ENCODE results near the gene FUCA2. TPM values are rescaled to one million over a fixed set of nuclear protein-coding genes. Genes with fewer than 3 reads are reported as not detected.

The FUCA2 gene
- total RNA-seq, 1 donor from 2014 or later, result 58.7 TPM

GRCh38 chr6:143542888-143543287 lies 31.4 kb upstream of the FUCA2 start:
- no peak for TF ChIP-seq CTCF (IDR thresholded peaks at IDR 0.05)
- H3K27me3 Mint-ChIP-seq (ENCODE audit: unreplicated experiment), result no peaks in the 10 kb centered on the region
- H3K4me3 Mint-ChIP-seq (ENCODE audit: unreplicated experiment), result no peak overlapping the region
- H3K27ac Mint-ChIP-seq (ENCODE audit: unreplicated experiment), result no peak overlapping the region
- H3K9me3 Mint-ChIP-seq (ENCODE audit: unreplicated experiment), result no peaks in the 10 kb centered on the region
- DNase-seq (ENCODE audit: extremely low spot score, unreplicated experiment), result no peak
- H3K4me1 Mint-ChIP-seq (ENCODE audit: unreplicated experiment), result peaks cover 36% of the 10 kb centered on the region
- H3K36me3 Mint-ChIP-seq (ENCODE audit: unreplicated experiment), result no peaks in the 10 kb centered on the region

- DNase-seq (ENCODE audit: extremely low spot score, unreplicated experiment), result no peak
- H3K9me3 Mint-ChIP-seq (ENCODE audit: unreplicated experiment), result no peaks in the 10 kb centered on the region
- peak overlapping the region; percentile 48 for H3K27ac Mint-ChIP-seq (ENCODE audit: unreplicated experiment)
- no peak for TF ChIP-seq CTCF (IDR thresholded peaks at IDR 0.05)
- H3K27me3 Mint-ChIP-seq (ENCODE audit: unreplicated experiment), result no peaks in the 10 kb centered on the region
- H3K4me1 Mint-ChIP-seq (ENCODE audit: unreplicated experiment), result peaks cover 31% of the 10 kb centered on the region
- no peaks in the 10 kb centered on the region for H3K36me3 Mint-ChIP-seq (ENCODE audit: unreplicated experiment)
- no peak overlapping the region for H3K4me3 Mint-ChIP-seq (ENCODE audit: unreplicated experiment)
Measured at GRCh38 chr6:143540192-143540591, 28.7 kb upstream of the FUCA2 start.

GRCh38 chr6:143539734-143540133 lies 28.2 kb upstream of the FUCA2 start:
- H3K9me3 Mint-ChIP-seq (ENCODE audit: unreplicated experiment), result no peaks in the 10 kb centered on the region
- H3K4me3 Mint-ChIP-seq (ENCODE audit: unreplicated experiment), result no peak overlapping the region
- TF ChIP-seq CTCF (IDR thresholded peaks at IDR 0.05), result no peak
- H3K4me1 Mint-ChIP-seq (ENCODE audit: unreplicated experiment), result peaks cover 29% of the 10 kb centered on the region
- H3K27me3 Mint-ChIP-seq (ENCODE audit: unreplicated experiment), result no peaks in the 10 kb centered on the region
- DNase-seq (ENCODE audit: extremely low spot score, unreplicated experiment), result no peak
- H3K36me3 Mint-ChIP-seq (ENCODE audit: unreplicated experiment), result no peaks in the 10 kb centered on the region
- H3K27ac Mint-ChIP-seq (ENCODE audit: unreplicated experiment), result no peak overlapping the region

GRCh38 chr6:143539106-143539505 lies 27.6 kb upstream of the FUCA2 start:
- H3K27ac Mint-ChIP-seq (ENCODE audit: unreplicated experiment), result no peak overlapping the region
- H3K4me3 Mint-ChIP-seq (ENCODE audit: unreplicated experiment), result no peak overlapping the region
- H3K27me3 Mint-ChIP-seq (ENCODE audit: unreplicated experiment), result no peaks in the 10 kb centered on the region
- no peak for DNase-seq (ENCODE audit: extremely low spot score, unreplicated experiment)
- peaks cover 29% of the 10 kb centered on the region for H3K4me1 Mint-ChIP-seq (ENCODE audit: unreplicated experiment)
- TF ChIP-seq CTCF (IDR thresholded peaks at IDR 0.05), result no peak
- H3K36me3 Mint-ChIP-seq (ENCODE audit: unreplicated experiment), result no peaks in the 10 kb centered on the region
- no peaks in the 10 kb centered on the region for H3K9me3 Mint-ChIP-seq (ENCODE audit: unreplicated experiment)

GRCh38 chr6:143538374-143538773 lies 26.9 kb upstream of the FUCA2 start:
- Mint-ChIP-seq H3K27me3 (ENCODE audit: unreplicated experiment) (no peaks in the 10 kb centered on the region), H3K4me1 (ENCODE audit: unreplicated experiment) (peaks cover 29% of the 10 kb centered on the region), H3K9me3 (ENCODE audit: unreplicated experiment) (no peaks in the 10 kb centered on the region), H3K27ac (ENCODE audit: unreplicated experiment) (no peak overlapping the region), H3K4me3 (ENCODE audit: unreplicated experiment) (peak overlapping the region; percentile 78), H3K36me3 (ENCODE audit: unreplicated experiment) (no peaks in the 10 kb centered on the region)
- no peak for DNase-seq (ENCODE audit: extremely low spot score, unreplicated experiment)
- no peak for TF ChIP-seq CTCF (IDR thresholded peaks at IDR 0.05)
